ENCODE measurements around the gene USP35.
A peak's percentile ranks its signal among the peaks of the same experiment; 100 is the strongest.

Gene USP35, protein sequence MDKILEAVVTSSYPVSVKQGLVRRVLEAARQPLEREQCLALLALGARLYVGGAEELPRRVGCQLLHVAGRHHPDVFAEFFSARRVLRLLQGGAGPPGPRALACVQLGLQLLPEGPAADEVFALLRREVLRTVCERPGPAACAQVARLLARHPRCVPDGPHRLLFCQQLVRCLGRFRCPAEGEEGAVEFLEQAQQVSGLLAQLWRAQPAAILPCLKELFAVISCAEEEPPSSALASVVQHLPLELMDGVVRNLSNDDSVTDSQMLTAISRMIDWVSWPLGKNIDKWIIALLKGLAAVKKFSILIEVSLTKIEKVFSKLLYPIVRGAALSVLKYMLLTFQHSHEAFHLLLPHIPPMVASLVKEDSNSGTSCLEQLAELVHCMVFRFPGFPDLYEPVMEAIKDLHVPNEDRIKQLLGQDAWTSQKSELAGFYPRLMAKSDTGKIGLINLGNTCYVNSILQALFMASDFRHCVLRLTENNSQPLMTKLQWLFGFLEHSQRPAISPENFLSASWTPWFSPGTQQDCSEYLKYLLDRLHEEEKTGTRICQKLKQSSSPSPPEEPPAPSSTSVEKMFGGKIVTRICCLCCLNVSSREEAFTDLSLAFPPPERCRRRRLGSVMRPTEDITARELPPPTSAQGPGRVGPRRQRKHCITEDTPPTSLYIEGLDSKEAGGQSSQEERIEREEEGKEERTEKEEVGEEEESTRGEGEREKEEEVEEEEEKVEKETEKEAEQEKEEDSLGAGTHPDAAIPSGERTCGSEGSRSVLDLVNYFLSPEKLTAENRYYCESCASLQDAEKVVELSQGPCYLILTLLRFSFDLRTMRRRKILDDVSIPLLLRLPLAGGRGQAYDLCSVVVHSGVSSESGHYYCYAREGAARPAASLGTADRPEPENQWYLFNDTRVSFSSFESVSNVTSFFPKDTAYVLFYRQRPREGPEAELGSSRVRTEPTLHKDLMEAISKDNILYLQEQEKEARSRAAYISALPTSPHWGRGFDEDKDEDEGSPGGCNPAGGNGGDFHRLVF

GRCh38 chr11:78188286-78189173 is at the start of gene USP35, which contains the start of gene KCTD21:
TSS of gene USP35 (plus strand) at chr11:78188919. CDS start at chr11:78196246, 7,327 bp downstream.
TSS of gene KCTD21 (minus strand) at chr11:78188626. CDS start at chr11:78174554, 14,072 bp downstream.
- peak; percentile 89 for DNase-seq (ENCODE audit: low read depth)

GRCh38 chr11:78139422-78140391 is 49.0 kb upstream of the USP35 start, which contains the start of gene ALG8:
TSS of gene ALG8 (minus strand) at chr11:78139626. CDS start at chr11:78139588, 38 bp downstream.
- DNase-seq (ENCODE audit: low read depth), result peak; percentile 94

GRCh38 chr11:78140392-78141077 is 48.2 kb upstream of the USP35 start:
- DNase-seq (ENCODE audit: low read depth), result no peak

DNA sequence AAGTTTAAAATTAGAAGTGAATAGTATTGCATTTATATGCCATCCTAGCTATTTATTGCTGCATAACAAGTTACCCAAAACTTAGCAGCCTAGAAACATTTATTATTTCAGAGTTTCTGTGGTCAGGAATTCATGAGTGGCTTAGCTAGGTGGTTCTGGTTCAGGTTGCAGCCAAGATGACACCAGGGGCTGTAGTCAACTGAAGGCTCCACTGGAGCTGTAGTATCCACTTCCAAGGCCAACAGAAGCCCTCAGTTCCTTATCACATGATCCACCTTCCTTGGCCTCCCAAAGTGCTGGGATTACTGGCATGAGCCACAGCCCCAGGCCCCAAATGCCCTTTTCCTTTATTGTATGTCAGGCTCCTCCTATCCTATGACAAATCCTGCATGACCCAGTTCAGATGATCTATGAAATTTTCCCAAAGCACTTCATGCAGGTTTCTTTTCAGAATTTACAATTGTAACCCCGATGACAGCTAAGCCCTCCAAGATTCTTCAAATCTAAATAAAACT is 43.2 kb upstream of the USP35 start:
- DNase-seq (ENCODE audit: low read depth), result no peak

- no peak for DNase-seq (ENCODE audit: low read depth)
Measured at GRCh38 chr11:78147807-78148206, 40.9 kb upstream of the USP35 start.

DNA sequence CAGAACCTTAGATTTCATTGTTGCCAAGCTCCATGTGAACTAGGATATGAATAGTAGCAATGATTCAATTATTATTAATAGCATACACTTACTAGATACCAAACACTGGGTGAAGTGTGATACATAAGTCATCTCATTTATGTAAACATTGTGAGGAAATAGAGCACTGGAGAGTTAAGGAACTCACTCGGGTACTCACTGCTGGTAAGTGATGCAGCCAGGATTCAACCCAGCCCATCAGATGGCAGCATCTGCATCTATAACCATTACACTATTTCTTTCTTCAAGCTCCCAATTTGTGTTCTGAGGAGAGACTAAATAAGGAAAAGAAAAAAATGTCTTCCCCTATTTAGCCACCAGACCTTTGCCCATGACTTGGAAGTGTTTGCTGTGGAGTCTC is 39.1 kb upstream of the USP35 start:
- no peak for DNase-seq (ENCODE audit: low read depth)

- DNase-seq (ENCODE audit: low read depth), result no peak
Measured at GRCh38 chr11:78150346-78150745, 38.4 kb upstream of the USP35 start.

- no peak for DNase-seq (ENCODE audit: low read depth)
Measured at GRCh38 chr11:78150754-78151153, 38.0 kb upstream of the USP35 start.

DNA sequence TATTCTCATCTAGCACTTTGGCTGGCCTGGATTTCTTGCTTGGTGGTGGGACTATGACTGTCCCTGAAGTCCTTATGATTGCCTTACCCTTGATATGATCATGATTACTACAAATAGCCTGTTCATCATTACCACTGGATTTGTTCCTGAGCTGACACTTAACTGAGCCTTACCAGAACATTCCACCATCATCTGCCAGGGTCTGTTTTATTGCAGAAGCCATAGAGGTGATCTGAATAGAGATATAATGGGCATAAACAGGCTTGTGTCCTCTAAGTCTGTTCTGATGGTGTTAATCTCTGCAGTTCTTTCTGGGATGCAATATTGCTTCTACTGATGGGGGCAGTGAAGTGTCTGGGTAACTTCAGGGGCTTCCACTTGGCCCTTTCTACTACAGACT is 36.9 kb upstream of the USP35 start:
- DNase-seq (ENCODE audit: low read depth), result no peak

DNA sequence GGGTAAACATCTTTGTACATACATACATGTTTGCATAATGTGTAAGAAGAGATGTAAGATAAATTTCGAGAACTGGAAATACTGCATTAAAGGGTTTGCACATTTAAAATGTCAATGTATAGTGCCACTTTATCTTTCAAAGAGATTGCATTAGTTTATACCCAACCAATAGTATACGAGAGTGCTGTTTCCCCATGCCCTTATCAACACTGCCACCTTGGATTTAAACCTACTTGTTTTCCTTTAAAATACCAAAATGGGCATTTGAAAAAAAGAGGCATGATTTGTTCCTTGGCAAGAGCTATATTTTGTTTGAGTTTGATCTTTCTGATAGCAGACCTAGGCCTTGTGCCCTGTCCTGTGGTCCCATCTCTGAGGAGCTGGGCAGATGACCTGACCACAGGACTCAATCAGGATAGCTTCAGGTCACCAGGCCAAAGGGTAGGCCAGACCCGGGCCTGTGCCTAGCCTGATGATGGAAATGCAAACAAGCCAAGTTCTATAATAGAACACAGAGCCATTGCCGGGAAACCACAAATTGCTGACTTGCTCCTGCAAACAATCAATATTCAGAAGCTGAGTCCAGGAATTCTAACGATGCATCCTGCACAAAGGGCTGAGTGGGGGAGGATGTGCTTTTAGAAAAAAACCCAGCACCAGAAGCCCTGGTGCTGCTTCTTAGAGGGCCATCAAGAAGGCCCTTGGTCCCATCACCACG is 32.4 kb upstream of the USP35 start:
- DNase-seq (ENCODE audit: low read depth), result no peak

- DNase-seq (ENCODE audit: low read depth), result no peak
Measured at GRCh38 chr11:78158987-78159652, 29.6 kb upstream of the USP35 start.

DNA sequence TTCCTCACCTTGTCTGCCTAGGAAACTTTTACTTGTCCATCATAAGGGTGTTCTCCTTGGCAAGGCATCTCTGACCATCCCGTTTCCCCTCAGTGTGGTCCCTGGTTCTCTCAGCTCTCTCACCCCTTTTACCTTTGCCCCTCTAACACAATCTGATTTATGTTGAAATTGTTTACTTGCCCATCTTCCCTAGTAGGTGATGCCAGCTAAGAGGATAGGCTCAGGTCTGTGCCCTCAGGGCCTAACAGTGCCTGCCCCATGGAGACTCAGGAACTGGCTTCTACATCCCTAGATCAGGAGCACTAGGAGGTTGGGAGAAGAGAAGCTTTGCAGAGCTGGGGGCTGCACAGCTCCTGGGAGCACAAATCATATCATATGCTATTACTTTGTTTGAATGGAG is 28.2 kb upstream of the USP35 start:
- DNase-seq (ENCODE audit: low read depth), result no peak

- no peak for DNase-seq (ENCODE audit: low read depth)
Measured at GRCh38 chr11:78161346-78161745, 27.4 kb upstream of the USP35 start.

DNA sequence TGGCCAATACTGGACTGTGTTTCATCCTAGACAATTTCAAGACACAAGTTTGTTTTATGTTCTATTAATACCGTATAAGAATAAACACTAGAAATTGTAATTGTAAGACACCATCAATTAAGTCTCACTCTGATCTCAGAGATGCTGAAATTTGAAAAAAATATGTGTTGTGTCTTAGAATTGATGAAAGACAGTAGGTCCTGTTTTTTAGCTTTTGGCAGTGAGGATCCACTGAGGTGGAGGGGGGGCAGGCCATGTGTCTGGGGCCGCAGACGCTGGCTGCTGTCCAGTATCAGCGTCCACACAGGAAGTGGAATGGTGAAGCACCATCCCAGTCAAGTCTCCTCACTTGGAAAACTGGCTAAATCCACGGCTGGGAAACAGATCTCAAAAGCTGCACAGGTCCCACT is 26.8 kb upstream of the USP35 start:
- no peak for DNase-seq (ENCODE audit: low read depth)

- no peak for DNase-seq (ENCODE audit: low read depth)
Measured at GRCh38 chr11:78163828-78164227, 24.9 kb upstream of the USP35 start.

GRCh38 chr11:78164471-78164870 is 24.2 kb upstream of the USP35 start:
- no peak for DNase-seq (ENCODE audit: low read depth)

- no peak for DNase-seq (ENCODE audit: low read depth)
Measured at GRCh38 chr11:78166855-78167469, 21.8 kb upstream of the USP35 start.
